Right renal pelvis (tissue), 4 donors: ENCODE measurements around the gene SH2D1A. TPM values are rescaled to one million over a fixed set of nuclear protein-coding genes. Genes with fewer than 3 reads are reported as not detected.
"Not testable (repeated sequence)": the region's sequence is repeated elsewhere in the genome, so short reads cannot be mapped to it uniquely, and the experiment has no call there.

Experiments
- DNase-seq, 4 donors: peaks; one replicate each; pipeline ENCODE4 v3.0.0-alpha.2; 2013; ENCODE audit warnings: low read depth in 4 of 4, low spot score in 3 of 4, missing footprints in 1 of 4
- polyA plus RNA-seq, 4 donors: library from polyadenylated mRNA; unstranded; fragments of 120-200 nt; gene quantifications; one replicate each; pipeline ENCODE4 v1.2.1, GENCODE V29; 2013; ENCODE audit not compliant: insufficient read length in 4 of 4

The SH2D1A gene
- polyA plus RNA-seq, 4 donors, result 0.12 to 0.31 (median 0.21) TPM

DNA sequence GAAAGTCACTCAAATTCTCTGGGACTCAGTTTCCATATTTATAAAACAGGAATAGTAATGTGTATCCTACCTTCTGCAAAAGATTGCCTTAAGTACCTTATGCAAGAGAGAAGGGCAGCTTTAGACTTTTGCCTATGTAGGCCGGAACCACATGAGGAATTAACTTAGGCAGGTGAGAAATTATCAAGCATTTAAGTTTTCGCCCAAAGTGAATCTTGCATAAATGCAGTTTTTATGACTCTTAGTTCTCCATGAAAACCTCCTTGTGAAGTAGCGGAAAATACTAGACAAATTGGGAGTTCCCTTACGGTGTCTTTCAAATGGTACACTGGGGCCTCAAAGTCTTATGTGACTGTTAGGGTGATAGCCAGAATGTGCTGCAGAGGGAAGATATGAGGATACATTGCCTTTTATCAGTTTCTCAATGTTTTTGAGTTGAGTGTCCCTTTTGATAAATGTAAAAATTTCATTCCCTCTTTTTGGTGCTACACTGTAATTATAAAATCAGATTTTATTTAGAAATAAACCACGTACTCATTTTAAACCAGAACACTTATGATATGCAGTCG, 2.6 kb downstream of the SH2D1A start:
- no peak for DNase-seq

DNA sequence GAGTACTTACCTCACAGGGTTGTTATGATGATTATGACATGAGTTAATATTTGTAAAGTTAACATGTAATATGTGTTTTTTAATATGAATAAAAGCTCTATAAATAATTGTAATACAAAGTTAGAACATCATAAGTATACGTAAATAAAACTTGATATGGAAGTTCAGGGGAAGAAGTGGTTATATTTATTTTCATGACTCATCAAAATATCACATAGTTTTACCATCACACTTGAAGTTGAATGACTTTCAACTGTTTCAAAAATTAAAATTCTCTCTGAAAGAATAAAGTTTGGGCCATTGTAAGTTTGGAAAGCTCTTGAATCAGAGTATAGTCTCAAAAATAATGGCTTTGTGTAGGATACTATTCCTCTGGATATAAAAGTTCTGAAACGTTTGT, 8.3 kb downstream of the SH2D1A start:
- no peak for DNase-seq

DNA sequence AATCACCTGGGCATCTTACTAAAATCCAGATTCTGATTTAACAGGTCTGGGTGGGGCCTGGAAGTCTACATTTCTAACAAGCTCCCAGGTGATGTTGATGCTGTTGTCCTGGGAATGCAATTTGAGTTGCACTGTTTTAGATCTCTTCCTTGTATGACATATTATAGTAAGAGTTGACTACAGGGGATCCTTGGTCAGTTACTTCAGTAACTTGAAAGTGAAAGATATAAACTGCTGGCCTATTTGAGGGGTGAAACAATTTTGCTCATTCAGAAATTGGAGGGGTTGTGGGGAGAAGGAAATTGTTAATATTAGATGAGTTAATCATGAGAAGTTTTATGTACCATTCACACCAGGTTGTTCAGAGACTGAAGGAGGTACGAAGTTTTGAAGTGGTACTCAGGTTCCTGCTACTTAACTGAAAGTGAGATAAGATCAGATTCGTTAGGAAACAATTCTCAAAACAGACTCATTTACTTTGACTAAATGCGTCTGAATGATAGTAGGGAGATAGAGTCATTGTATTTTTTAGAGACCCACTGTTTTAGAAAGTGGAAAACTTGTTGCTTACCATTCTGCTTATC, 12.5 kb downstream of the SH2D1A start:
- DNase-seq, result no peak

DNA sequence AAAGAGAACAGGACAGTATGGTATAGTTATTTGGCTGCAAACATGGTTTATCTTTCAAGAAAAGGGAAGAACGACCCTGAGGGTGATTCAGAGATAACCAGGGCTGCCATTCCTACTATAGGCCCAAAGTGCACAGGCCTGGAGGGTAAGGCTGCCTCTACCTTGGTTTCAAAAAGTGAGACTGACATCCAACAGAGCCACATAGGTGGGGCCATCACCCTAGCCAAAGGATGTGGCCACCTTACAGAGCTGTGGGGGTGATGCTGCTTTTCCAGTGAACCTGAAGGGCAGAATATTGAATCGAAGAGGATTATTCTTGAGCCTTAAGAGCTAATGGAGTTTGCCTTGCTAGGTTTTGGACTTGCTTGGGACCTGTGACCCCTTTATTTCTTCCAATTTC, 15.7 kb downstream of the SH2D1A start:
- no peak for DNase-seq

DNA sequence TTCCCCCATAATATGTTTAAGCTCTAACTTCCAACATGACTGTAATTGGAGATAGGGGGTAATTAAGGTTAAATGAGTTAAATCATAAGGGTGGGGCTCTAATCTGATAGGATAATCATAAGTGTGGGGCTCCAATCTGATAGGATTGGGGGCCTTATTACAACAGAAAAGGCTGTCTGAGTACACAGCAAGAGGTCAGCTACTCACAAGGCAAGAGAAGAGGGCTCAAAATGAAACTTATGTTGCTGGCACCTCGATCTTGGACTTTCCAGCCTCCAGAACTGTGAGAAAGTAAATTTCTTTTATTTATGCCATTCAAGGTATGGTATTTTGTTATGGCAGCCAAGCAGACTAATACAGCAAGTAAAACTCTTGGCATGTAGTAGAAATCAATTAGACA, 16.4 kb downstream of the SH2D1A start:
- DNase-seq, result no peak

DNA sequence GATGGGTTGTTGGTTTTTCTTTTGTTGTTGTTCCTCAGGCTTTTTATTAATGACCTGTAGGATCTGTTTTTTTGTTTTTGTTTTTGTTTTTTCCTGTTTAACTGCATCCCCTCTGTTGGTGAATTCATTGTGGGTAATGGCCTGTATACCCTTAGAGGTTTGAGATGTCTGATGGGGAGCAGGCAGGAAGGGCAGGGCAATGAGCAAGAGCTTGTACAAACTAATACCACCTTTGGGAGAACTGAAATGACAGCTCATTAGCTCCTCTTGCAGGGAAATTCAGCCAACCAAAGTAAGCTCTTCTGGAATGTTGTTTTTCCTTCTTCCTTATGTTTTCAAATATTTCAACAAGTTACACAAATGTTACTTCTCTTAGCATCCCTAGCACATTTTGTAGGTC, 23.4 kb downstream of the SH2D1A start:
- DNase-seq, result no peak

DNA sequence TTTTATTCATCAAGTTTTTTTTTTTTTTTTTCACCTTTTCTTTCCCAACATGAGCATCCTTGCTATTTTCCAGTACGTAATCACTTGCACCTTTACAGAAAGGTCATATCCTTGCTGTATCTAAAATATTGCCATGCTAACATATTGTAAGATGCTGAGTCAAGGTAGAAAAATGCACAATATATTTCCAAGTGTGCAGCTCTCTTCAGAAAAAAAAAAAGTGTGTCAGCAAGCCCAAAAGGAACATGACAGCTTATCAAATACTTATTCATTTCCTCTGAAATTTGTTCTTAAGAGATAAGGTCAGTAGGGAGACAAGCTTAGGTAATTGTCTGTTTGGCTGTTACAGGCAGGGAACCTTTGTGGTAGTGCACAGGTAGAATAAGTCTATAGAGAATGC, 27.0 kb downstream of the SH2D1A start:
- DNase-seq, result no peak

DNA sequence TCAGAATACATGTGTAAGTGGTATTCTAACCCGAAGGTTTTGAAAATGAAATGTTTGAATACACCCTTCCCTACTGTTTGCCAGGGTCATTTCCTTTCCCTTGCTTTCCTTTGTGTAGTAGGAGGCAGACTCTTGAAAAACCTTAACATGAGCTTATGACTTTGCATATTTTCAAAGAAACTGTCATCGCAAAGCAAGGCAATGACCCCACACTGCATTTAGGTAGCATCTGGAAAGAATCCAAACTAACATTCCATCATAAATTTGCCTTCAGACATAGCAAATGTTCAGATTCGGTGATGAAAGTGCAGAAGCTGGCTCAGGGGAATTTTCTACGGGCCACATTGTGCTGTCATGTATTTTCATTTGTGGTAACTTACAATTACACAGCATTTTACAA, 32.3 kb downstream of the SH2D1A start:
- DNase-seq, result no peak

DNA sequence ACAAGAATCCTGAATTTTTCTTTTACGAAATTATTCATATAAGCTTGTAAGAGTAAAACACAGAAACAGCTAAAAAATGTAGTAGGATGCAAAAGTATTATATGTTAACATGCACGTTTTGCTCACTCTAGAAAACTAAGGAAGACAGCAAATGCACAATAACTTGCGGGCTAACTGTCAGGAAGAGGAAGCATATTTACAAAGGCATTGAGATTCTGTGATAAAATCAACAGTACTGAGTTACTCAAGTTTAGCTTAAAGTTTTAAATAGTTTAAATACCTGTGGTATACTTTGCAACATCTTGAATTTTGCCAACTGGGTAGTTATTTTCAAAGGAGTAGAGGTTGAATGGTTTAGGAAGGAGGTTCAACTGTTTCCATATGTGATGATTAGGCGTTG, 37.0 kb downstream of the SH2D1A start:
- DNase-seq, result no peak

DNA sequence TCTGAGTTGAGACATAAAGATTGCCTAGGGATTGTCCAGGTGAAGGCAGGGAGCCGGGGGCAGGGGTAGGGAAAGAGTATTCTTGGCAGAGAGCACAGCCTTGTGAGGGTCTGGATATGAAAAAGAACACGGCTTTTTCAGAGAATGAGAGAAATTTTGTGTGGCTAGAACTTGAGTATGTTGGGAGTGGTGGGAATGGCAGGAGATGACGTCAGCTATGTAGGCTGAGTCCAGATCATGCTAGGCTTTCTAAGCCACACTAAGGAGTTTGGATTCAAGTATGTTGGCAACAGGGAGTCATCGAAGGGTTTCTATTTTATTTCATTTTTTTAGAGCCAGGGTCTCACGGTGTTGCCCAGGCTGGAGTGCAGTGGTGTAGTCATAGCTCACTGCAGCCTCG, 40.0 kb downstream of the SH2D1A start:
- no peak for DNase-seq

DNA sequence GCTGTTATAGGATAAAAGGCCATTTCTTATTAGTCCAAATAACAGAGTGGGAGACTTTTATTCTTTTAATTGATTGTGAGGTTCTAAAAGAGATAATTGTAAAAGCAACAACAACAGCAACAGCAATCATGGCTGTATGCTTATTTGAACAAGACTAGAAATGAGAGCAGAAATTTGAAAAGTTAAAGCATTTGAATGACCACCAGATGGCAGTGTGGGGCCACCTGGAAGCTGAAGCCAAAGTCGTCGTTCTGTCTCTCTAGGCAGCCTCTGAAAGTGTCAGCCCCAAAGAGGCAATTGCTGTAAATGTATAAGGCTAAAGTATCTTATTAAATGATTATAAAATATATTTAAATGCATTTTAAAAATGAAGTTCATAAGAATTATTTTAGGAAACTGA, 42.2 kb downstream of the SH2D1A start:
- DNase-seq, result peak; percentile 20 to 42 (median 26)

DNA sequence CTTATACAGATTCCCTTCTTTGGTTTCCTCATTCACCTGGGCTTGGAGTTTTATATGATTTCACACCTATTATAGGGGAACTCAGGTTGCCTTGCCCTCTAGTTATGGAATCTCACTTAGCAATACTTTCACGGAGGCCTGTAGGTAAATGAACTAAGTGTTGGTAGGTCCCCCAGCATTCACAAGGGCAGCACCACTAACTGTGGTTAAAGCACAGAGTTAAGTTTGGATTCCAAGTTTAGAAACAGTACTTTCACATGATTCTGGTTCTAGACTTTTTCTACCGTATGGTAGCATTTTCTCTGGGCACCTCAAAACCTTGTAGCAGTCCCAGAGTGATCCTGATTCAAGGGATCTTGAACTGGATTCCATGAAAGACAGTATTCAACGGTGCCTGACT, 46.4 kb downstream of the SH2D1A start:
- DNase-seq, result no peak

DNA sequence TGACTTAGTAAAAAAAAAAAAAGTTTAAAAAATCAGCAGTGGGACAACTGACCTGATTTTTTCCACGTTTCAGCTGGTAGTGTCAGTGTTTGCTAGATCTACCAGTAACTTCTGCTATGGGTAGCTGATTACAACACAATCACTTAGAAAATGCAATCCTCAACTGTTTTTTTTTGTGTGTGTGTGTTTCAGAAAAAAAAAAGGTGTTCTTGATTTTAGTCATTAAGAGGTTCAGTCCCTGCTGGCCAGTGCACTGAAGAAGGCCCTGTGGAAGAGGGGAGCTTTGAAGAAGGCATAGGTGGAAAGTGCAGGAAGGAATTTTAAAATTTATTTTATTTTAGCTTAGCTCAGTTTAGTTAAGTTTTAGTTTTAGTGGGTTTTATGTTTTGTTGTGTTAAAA, 46.9 kb downstream of the SH2D1A start:
- DNase-seq, result no peak

DNA sequence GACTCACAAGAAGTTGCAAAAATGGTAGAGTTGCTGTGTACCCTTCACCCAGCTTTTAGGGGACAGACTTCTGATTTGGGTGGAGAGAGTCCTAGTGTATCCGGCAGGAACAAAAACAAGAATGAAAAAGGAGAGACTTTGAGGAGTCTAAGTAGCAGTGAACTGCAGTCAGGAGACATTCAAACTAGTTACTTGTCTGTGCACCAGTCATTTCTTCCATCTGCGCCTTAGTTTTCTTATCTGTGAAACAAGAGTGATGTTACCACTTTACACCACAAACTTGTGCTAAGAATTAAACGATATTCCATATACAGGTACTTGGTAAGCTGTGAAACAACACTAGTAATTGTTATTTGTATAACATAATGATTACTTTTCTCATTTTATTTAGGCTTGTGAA, 47.3 kb downstream of the SH2D1A start:
- DNase-seq, result no peak

DNA sequence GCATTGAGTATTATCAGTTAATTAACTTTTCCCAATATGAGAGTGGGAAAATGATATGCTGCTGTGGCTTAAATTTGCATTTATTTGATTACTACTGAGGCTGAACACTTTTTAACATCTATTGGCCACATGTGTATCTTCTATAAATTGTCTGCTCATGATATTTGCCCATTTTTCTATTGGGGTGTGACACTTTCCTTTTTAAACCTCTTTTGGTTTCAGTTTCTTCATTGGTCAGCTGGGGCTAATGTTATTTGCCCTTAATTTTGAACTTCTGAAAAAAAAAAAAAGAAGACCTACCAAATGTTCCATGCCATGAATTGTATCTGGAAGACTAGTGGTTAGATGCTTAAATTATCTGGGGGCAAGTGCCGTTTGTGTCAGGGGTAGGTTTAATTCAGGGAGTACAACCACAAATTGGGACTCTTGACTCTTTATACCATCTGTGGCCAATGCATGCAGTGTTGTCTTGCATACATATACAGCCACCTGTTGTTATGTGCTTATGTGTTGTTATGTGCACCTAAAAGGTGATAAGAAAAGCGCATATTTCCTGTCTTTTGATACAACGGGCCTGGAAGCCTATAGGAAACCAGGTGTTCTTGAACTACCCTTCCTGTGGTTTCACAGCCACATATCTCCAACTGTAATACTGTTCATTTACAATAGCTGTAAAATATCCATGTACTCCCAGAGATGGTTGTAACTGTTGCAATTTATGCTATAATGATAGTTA, 49.0 kb downstream of the SH2D1A start:
- DNase-seq, result no peak

DNA sequence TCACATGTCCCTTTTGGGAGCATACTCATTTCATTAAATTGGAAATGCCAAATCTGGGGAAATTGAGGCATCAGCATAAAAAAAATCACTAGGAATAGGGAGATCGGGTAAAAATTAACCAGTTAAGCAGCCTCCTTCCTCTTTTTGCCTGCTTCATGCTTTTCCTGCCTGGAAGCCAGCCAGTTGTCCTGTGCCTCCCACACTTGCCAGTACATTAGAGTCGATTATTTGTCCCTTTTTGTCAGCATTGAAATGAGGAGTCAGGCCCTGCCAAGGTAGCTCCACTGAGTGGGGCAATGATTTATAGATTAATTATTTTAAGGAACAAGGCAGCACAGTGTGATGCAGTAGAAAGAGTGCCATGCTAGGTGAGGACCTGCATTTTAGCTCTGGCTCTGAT, 55.3 kb downstream of the SH2D1A start:
- no peak for DNase-seq

DNA sequence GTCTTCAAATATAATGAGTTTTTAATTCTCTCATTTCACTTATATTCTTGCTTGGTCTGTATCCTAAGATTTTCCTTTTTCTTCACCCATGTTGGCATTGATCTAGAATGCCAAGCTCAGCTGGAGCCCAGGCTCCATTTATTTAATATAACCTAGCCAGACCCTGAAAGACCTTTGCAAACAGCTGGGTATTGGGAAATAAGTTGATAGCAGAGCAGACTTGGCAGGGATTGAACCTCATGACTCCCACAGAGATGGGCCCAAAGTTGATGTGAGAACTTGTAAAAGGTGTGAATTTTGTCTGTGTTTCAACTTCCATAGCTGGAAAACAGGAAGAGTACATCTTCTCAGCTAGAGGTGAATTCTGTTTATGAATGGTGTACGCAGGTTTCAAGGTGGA, 59.5 kb downstream of the SH2D1A start:
- DNase-seq, result no peak

DNA sequence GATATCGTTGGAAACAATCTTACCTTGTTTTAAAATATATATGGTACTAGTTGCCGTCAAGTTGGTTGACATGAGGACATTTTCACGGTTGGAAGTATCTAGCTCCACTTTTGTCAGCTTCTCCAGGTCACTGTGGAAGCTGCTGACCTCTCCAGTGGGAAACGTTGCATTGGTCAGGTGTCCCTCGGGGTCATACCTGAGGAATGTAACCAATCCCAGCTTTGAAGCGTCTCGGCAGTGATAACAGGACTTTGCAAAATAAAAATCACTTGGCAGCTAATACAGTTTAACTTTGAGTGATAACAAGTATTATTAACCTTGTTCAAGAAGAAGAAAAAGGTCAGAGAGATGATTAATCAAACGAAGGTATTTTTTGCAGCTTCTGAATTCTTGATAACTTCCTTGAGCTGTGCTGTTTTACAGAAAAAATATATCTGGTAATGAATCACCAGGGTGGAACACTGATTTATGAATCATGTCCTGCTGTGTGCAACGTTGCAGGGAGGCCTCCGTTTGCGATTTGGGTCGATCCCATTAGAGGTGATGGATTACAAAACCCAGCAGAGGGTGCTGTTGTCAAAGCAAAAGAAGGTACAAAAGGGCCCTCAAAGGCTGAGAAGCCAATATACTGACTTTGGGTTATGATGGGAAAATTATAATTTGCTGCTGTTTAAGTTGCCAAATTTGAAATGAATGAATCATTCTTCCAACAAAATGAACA, 60.1 kb downstream of the SH2D1A start:
- DNase-seq, result peak; percentile 31 to 42 (median 32)

DNA sequence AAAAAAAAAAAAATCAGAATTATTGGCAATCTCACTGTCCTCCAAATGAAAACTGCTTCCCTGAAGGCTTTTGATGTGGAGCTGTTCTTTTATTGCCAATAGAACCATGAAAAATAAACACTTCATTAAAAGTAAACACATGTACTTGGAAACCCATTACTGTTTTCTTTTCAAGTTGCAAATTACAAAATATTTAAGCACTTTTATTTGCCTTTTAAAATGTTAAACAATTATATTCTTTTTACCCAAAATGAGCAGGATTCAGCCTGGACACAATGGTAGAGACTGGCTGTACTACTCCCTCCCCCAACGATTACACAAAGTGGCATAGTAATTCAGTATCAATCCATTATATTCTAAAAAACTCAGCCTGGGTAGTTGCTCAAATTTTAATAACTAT, 60.9 kb downstream of the SH2D1A start:
- no peak for DNase-seq

DNA sequence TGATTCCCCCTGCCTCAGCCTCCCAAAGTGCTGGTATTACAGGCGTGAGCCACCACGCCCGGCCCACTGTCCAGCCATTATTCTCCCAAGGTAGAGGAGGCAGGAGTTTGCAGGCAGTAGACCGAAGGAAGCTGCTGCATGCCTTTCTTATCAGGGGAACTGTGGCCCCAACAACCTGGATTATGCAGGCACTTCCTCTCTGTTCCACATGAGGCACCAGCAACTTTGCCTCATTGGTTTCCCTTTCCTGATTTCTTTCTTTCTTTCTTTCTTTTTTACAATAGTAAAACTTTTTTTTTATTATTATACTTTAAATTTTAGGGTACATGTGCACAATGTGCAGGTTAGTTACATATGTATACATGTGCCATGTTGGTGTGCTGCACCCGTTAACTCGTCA, 62.0 kb downstream of the SH2D1A start:
- DNase-seq, result not testable (repeated sequence)

DNA sequence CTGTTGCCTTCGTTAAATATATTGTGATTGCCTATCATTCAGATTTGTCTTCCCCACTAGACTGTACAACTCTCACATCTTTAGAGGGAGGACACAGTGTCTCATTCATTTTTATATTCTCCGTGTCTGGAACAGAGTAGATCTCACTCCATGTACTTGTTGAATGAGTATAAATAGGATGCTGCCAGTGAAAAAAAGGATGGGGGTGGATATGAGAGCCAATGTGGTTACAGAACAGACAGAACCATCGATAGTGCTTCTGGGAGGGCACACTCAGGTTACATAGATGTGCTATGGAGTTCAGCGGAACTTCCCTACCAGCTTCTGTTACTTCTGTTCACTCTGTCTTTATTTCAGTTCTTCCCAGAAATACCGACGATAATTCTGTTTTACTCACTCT, 66.9 kb downstream of the SH2D1A start:
- no peak for DNase-seq

DNA sequence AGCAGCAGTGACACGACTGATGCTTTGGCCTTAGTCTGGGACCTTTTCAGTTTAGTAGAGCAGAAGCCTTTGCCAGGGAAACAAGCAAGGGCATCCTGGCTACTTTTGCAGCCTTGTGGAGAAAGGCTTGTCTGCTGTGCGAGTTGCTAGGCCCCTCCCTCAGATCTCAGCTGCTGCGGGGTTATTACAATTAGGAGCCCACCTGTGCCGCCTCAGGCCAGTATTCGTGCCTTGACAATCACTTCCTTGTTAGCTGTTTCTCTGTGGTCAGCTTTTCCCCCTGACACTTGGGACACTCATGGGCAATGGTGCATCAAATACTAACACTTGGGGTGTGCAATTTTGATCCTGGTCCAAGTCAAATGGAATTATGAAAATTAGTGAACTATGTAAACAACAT, 67.9 kb downstream of the SH2D1A start:
- no peak for DNase-seq
